Erythroblast (primary cell): ENCODE data around the gene AKT2.

ENCODE experiments used
- GATA1 ChIP-seq: IDR thresholded peaks from 2 replicates; pipeline ENCODE4 v1.6.1; 2011; ENCODE audit warnings: low read depth, mild to moderate bottlenecking, control low read depth, low read length, moderate library complexity
- POLR2A ChIP-seq: IDR thresholded peaks from 2 replicates; pipeline ENCODE4 v1.6.1; 2011; ENCODE audit warnings: mild to moderate bottlenecking, low read length

GRCh38 chr19:40232479-40232878 is 52.7 kb downstream of the AKT2 start:
- TF ChIP-seq POLR2A (no peak), GATA1 (no peak)
